GM12875 (cell line): ENCODE measurements around the gene TMEM176B.

Experiments
- H3K4me3 ChIP-seq: one replicate; pipeline ENCODE4 v1.5.1; 2011; ENCODE audit warnings: low read depth, low read length, control low read depth
- CTCF ChIP-seq: IDR thresholded peaks from 2 replicates; pipeline ENCODE4 v1.5.1; 2011; ENCODE audit warnings: low read depth, mild to moderate bottlenecking, control low read depth, inconsistent platforms, low read length, moderate library complexity, borderline replicate concordance; ENCODE audit not compliant: insufficient read depth

The TMEM176B gene

GRCh38 chr7:150799156-150799555 lies 1.0 kb downstream of the TMEM176B start:
- H3K4me3 ChIP-seq: no peak overlapping the region
- no peak for TF ChIP-seq CTCF

- no peak for TF ChIP-seq CTCF
- no peak overlapping the region for H3K4me3 ChIP-seq
Observed at GRCh38 chr7:150797661-150798060, 2.5 kb downstream of the TMEM176B start.

- no peak overlapping the region for H3K4me3 ChIP-seq
- TF ChIP-seq CTCF: no peak
Observed at GRCh38 chr7:150793569-150794238, 6.5 kb downstream of the TMEM176B start.

GRCh38 chr7:150791746-150792452 lies 8.3 kb downstream of the TMEM176B start:
- TF ChIP-seq CTCF: no peak
- H3K4me3 ChIP-seq: no peak overlapping the region

- no peak for TF ChIP-seq CTCF
Observed at GRCh38 chr7:150791304-150791703, 8.9 kb downstream of the TMEM176B start.

GRCh38 chr7:150790416-150791075 lies 9.6 kb downstream of the TMEM176B start:
- no peak for TF ChIP-seq CTCF
- no peak overlapping the region for H3K4me3 ChIP-seq

More at GRCh38 chr7:150791304-150791703, 8.9 kb downstream of the TMEM176B start:
- no peak overlapping the region for H3K4me3 ChIP-seq
